Small intestine (tissue), 7 donors: ENCODE data around the gene IFRD1. TPM values are rescaled to one million over a fixed set of nuclear protein-coding genes. Genes with fewer than 3 reads are reported as not detected.
"Not testable (repeated sequence)": the region's sequence is repeated elsewhere in the genome, so short reads cannot be mapped to it uniquely, and the experiment has no call there.

ENCODE experiments used
- DNase-seq, 2 donors: peaks; one replicate each; pipeline versions ENCODE4 v3.0.0 to v3.0.0-alpha.2; 2013
- FAIRE-seq: peaks from 2 replicates; lab custom pipeline; 2012; peaks lifted over from hg19 to GRCh38; lab: Jason Lieb, UNC
- H3K27ac ChIP-seq, 3 donors: one replicate each; pipeline ENCODE4 v1.5.1; 2013; ENCODE audit warnings: low read length in 2 of 3, mild to moderate bottlenecking in 2 of 3, control low read depth in 1 of 3, inconsistent platforms in 1 of 3, low read depth in 1 of 3, moderate library complexity in 1 of 3
- H3K27me3 ChIP-seq, 3 donors: one replicate each; pipeline ENCODE4 v1.6.1; 2013; ENCODE audit warnings: low read length in 3 of 3, inconsistent platforms in 1 of 3; ENCODE audit not compliant: control insufficient read depth in 3 of 3, insufficient read depth in 3 of 3
- H3K36me3 ChIP-seq, 3 donors: one replicate each; pipeline ENCODE4 v1.6.1; 2013; ENCODE audit warnings: low read length in 3 of 3, inconsistent platforms in 1 of 3, low read depth in 1 of 3, mild to moderate bottlenecking in 1 of 3, moderate library complexity in 1 of 3; ENCODE audit not compliant: control insufficient read depth in 3 of 3, insufficient read depth in 2 of 3
- H3K4me1 ChIP-seq, 3 donors: one replicate each; pipeline ENCODE4 v1.6.1; 2013; ENCODE audit warnings: low read length in 2 of 3, inconsistent platforms in 1 of 3, low read depth in 1 of 3, mild to moderate bottlenecking in 1 of 3, moderate library complexity in 1 of 3; ENCODE audit not compliant: control insufficient read depth in 3 of 3, insufficient read depth in 2 of 3
- H3K4me3 ChIP-seq, 3 donors: one replicate each; pipeline ENCODE4 v1.5.1; 2013; ENCODE audit warnings: low read length in 3 of 3, control low read depth in 1 of 3, inconsistent platforms in 1 of 3, low read depth in 1 of 3, mild to moderate bottlenecking in 1 of 3, moderate library complexity in 1 of 3
- H3K9me3 ChIP-seq, 2 donors: one replicate each; pipeline ENCODE4 v1.6.1; 2013; ENCODE audit warnings: low read depth in 1 of 2, low read length in 1 of 2; ENCODE audit not compliant: control insufficient read depth in 2 of 2, insufficient read depth in 1 of 2
- WGBS, 3 donors: extraction: QIAGEN DNeasy Blood & Tissue Kit; methylation state at CpG; one replicate each; pipeline ENCODE4 v1.1.7; 2013; 5-methylcytosine and 5-hydroxymethylcytosine counted together
- polyA plus RNA-seq, 4 donors: library from polyadenylated mRNA; stranded (reverse) in 3 of 4; unstranded in 1 of 4; fragments of 200-250 nt in 3 of 4; fragments of 120-200 nt in 1 of 4; gene quantifications; one replicate each; pipeline versions ENCODE4 v1.2.1 to v1.2.3, GENCODE V29; 2013
- donor health status: healthy with polysubstance abuse.
- donor health status: control.
- donor health status: control.
- donor health status: Bipolar disorder and iron deficiency.
- donor health status: healthy.

The IFRD1 gene
- polyA plus RNA-seq, 4 donors, result 41.9 to 58.4 (median 46.0) TPM

GRCh38 chr7:112510001-112510742 is 59.9 kb downstream of the IFRD1 start:
- Histone ChIP-seq H3K27me3 (no peaks in the 10 kb centered on the region), H3K4me1 (no peaks in the 10 kb centered on the region)
- WGBS, 3 donors, result 65 to 72% (median 69%) methylated on average over 5 of the region's 5 CpGs

GRCh38 chr7:112510743-112511110 is 60.5 kb downstream of the IFRD1 start:
- H3K27me3 ChIP-seq, result no peaks in the 10 kb centered on the region

More at GRCh38 chr7:112510001-112510742, 59.9 kb downstream of the IFRD1 start:
- Histone ChIP-seq H3K9me3 (no peaks in the 10 kb centered on the region), H3K27ac (no peak overlapping the region), H3K4me3 (no peak overlapping the region), H3K36me3 (no peaks in the 10 kb centered on the region)
- FAIRE-seq (no peak), DNase-seq (no peak)

GRCh38 chr7:112511451-112512202 is 61.4 kb downstream of the IFRD1 start:
- Histone ChIP-seq H3K9me3 (no peaks in the 10 kb centered on the region), H3K36me3 (no peaks in the 10 kb centered on the region), H3K27ac (no peak overlapping the region), H3K4me1 (no peaks in the 10 kb centered on the region), H3K4me3 (no peak overlapping the region), H3K27me3 (no peaks in the 10 kb centered on the region)
- DNase-seq, result no peak
- WGBS, 3 donors, result 85 to 90% (median 90%) methylated on average over 6 of the region's 6 CpGs
- no peak for FAIRE-seq

More at GRCh38 chr7:112510743-112511110, 60.5 kb downstream of the IFRD1 start:
- no peaks in the 10 kb centered on the region for H3K36me3 ChIP-seq
- DNase-seq (no peak), FAIRE-seq (no peak)
- H3K27ac ChIP-seq, result no peak overlapping the region
- H3K9me3 ChIP-seq, result no peaks in the 10 kb centered on the region
- no peak overlapping the region for H3K4me3 ChIP-seq
- no peaks in the 10 kb centered on the region for H3K4me1 ChIP-seq

- WGBS, 3 donors, result 83 to 99% (median 92%) methylated on average over 5 of the region's 5 CpGs
- no peaks in the 10 kb centered on the region for H3K9me3 ChIP-seq
- FAIRE-seq (no peak), DNase-seq (no peak)
- no peaks in the 10 kb centered on the region for H3K27me3 ChIP-seq
- no peaks in the 10 kb centered on the region for H3K36me3 ChIP-seq
- no peaks in the 10 kb centered on the region for H3K4me1 ChIP-seq
- no peak overlapping the region for H3K4me3 ChIP-seq
- H3K27ac ChIP-seq, result no peak overlapping the region
Observed at GRCh38 chr7:112512451-112513210, 62.4 kb downstream of the IFRD1 start.

GRCh38 chr7:112515989-112516388 is 65.7 kb downstream of the IFRD1 start:
- 88 to 91% (median 90%) methylated on average over 5 of the region's 5 CpGs for WGBS, 3 donors
- H3K27ac ChIP-seq, result no peak overlapping the region
- DNase-seq (no peak), FAIRE-seq (no peak)
- H3K4me3 ChIP-seq, result no peak overlapping the region
- H3K36me3 ChIP-seq, result no peaks in the 10 kb centered on the region
- no peaks in the 10 kb centered on the region for H3K4me1 ChIP-seq
- H3K27me3 ChIP-seq, result no peaks in the 10 kb centered on the region
- H3K9me3 ChIP-seq, result no peaks in the 10 kb centered on the region

- WGBS, 3 donors, result 88 to 94% (median 90%) methylated on average over 5 of the region's 5 CpGs
- not testable (repeated sequence) for H3K27ac ChIP-seq, H3K4me3 ChIP-seq, FAIRE-seq, H3K36me3 ChIP-seq, H3K9me3 ChIP-seq, H3K27me3 ChIP-seq, H3K4me1 ChIP-seq, DNase-seq
Observed at GRCh38 chr7:112516418-112516817, 66.2 kb downstream of the IFRD1 start.

GRCh38 chr7:112517487-112517886 is 67.2 kb downstream of the IFRD1 start:
- Histone ChIP-seq H3K4me1 (no peaks in the 10 kb centered on the region), H3K27me3 (no peaks in the 10 kb centered on the region), H3K27ac (no peak overlapping the region), H3K9me3 (no peaks in the 10 kb centered on the region), H3K36me3 (no peaks in the 10 kb centered on the region), H3K4me3 (no peak overlapping the region)
- DNase-seq (no peak), FAIRE-seq (no peak)
- WGBS, 3 donors, result 87 to 90% (median 87%) methylated on average over 3 of the region's 3 CpGs

GRCh38 chr7:112520787-112521186 is 70.5 kb downstream of the IFRD1 start:
- WGBS, 3 donors, result 76 to 83% (median 80%) methylated on average over 6 of the region's 6 CpGs
- no peak overlapping the region for H3K4me3 ChIP-seq
- no peaks in the 10 kb centered on the region for H3K9me3 ChIP-seq
- H3K4me1 ChIP-seq, result no peaks in the 10 kb centered on the region
- H3K36me3 ChIP-seq, result no peaks in the 10 kb centered on the region
- no peaks in the 10 kb centered on the region for H3K27me3 ChIP-seq
- no peak for FAIRE-seq
- no peak for DNase-seq
- no peak overlapping the region for H3K27ac ChIP-seq
